ACHN (cell line): ENCODE measurements around the gene DDOST.
A peak's percentile ranks its signal among the peaks of the same experiment; 100 is the strongest.

Source experiments
- DNase-seq: peaks from one replicate; pipeline ENCODE4 v3.0.0-alpha.2; 2015
- in situ Hi-C: cut with HindIII; loops from 2 replicates; pipeline ENCODE4 v1.10.0; 2017; ENCODE audit warnings: low sequenced_read_pairs, low pct_ligation_motif_present, low pct_unique_long_range_greater_than_20kb

Gene DDOST

GRCh38 chr1:20661207-20662109 is at the start of gene DDOST:
Gene DDOST (minus strand): TSS chr1:20661369. CDS start chr1:20661350, 19 bp downstream.
- peak; percentile 96 for DNase-seq
- in situ Hi-C loops, result no loop called here

- no peak for DNase-seq
- in situ Hi-C loops, result no loop called here
These were observed 49.5 kb upstream of the DDOST start for GRCh38 chr1:20710469-20711284.

GRCh38 chr1:20709868-20710267 is 48.7 kb upstream of the DDOST start:
- in situ Hi-C loops, result no loop called here
- DNase-seq, result no peak

GRCh38 chr1:20708891-20709290 is 47.7 kb upstream of the DDOST start:
- no peak for DNase-seq
- in situ Hi-C loops, result no loop called here

GRCh38 chr1:20708057-20708456 is 46.9 kb upstream of the DDOST start:
- DNase-seq, result no peak
- in situ Hi-C loops, result no loop called here

- in situ Hi-C loops, result no loop called here
- DNase-seq, result no peak
These were observed 45.7 kb upstream of the DDOST start for GRCh38 chr1:20706841-20707240.

- in situ Hi-C loops, result no loop called here
- DNase-seq, result no peak
These were observed 44.1 kb upstream of the DDOST start for GRCh38 chr1:20705203-20705755.

- in situ Hi-C loops, result no loop called here
- DNase-seq, result no peak
These were observed 43.4 kb upstream of the DDOST start for GRCh38 chr1:20704390-20705202.

- no peak for DNase-seq
- in situ Hi-C loops, result no loop called here
These were observed 42.1 kb upstream of the DDOST start for GRCh38 chr1:20703124-20703756.

- peak; percentile 26 for DNase-seq
- in situ Hi-C loops, result no loop called here
These were observed 41.2 kb upstream of the DDOST start for GRCh38 chr1:20702416-20702815.

GRCh38 chr1:20701847-20702246 is 40.7 kb upstream of the DDOST start:
- in situ Hi-C loops, result no loop called here
- no peak for DNase-seq

- in situ Hi-C loops, result no loop called here
- no peak for DNase-seq
These were observed 40.3 kb upstream of the DDOST start for GRCh38 chr1:20701446-20701845.

- DNase-seq, result no peak
- in situ Hi-C loops, result no loop called here
These were observed 39.6 kb upstream of the DDOST start for GRCh38 chr1:20700636-20701215.

GRCh38 chr1:20699558-20699957 is 38.4 kb upstream of the DDOST start:
- in situ Hi-C loops, result no loop called here
- no peak for DNase-seq

GRCh38 chr1:20698195-20698910 is 37.2 kb upstream of the DDOST start:
- in situ Hi-C loops, result no loop called here
- peak; percentile 43 for DNase-seq

GRCh38 chr1:20697563-20697962 is 36.4 kb upstream of the DDOST start:
- in situ Hi-C loops, result no loop called here
- DNase-seq, result no peak
